Measurements from ENCODE around the gene HCN2. TPM values are rescaled to one million over a fixed set of nuclear protein-coding genes. Genes with fewer than 3 reads are reported as not detected.

The HCN2 gene
- total RNA-seq, 1 experiment from 2014 or later = not detected

DNA sequence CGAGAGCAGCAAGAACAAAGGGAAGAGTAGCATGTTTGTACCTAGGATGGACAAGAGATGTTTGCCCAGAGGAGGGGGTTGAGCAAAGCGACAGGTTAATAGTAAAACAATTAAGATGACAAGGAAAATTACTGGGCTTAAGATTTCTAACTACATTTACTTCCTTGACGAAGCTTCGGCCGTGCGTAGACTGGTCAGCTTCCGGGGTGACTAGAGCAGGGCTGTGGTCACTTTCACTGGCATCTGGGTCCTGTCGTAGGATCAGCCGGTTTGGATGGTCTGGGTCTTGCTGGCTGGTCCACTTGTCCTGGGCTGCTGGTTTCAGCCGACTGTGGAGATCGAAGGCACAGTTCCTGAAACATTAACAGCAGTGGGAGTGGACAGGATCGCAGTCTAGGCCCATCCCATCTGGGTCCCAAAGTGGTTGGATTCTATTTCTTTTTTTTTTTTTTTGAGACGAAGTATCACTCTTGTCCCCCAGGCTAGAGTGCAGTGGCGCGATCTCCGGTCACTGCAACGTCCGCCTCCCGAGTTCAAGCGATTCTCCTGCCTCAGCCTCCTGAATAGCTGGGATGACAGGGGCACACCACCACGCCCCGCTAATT is 22.3 kb upstream of the HCN2 start:
- peaks cover 11% of the 10 kb centered on the region for H3K4me1 ChIP-seq (ENCODE audit: low read length)
- H3K9ac ChIP-seq (ENCODE audit: low read length) = no peak overlapping the region
- H3K9me2 ChIP-seq (replicated peaks; ENCODE audit: insufficient read depth, low read length) = no peaks in the 10 kb centered on the region
- no peak overlapping the region for H3K4me3 ChIP-seq (ENCODE audit: low read length)
- H3K27ac ChIP-seq (ENCODE audit: low read length) = no peak overlapping the region
- H4K20me1 ChIP-seq (ENCODE audit: insufficient read depth, low read depth, low read length) = no peaks in the 10 kb centered on the region
- H3K36me3 ChIP-seq (ENCODE audit: insufficient read depth, low read length) = no peaks in the 10 kb centered on the region
- no peak overlapping the region for H3K4me2 ChIP-seq (ENCODE audit: low read depth, low read length, poor library complexity, severe bottlenecking)
- no peak overlapping the region for H2AFZ ChIP-seq (ENCODE audit: low read length)
- H3K27me3 ChIP-seq (ENCODE audit: low read length) = no peaks in the 10 kb centered on the region
- H3K9me3 ChIP-seq (ENCODE audit: low read length) = no peaks in the 10 kb centered on the region
- no peak for DNase-seq
- no peaks in the 10 kb centered on the region for H3K79me2 ChIP-seq (ENCODE audit: low read length)

DNA sequence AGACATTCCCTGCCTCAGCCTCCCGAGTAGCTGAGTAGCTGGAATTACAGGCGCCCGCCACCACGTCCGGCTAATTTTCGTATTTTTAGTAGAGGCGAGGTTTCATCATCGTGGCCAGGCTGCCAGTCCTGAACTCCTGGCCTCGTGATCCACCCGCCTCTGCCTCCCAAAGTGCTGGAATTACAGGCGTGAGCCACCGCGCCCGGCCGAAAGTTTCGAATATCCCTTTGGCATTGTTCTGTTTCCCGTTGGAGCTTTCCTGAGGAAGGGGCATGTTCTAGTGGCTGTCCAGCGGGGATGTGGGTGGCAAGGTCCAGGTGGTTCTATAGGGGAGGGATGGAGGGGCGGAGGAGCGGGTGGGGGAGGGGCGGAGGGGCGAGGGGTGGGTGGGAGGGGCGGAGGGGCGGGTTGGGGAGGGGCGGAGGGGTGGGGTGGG is 19.4 kb upstream of the HCN2 start:
- Histone ChIP-seq H3K4me1 (ENCODE audit: low read length) (peaks cover 29% of the 10 kb centered on the region), H3K9me2 (replicated peaks; ENCODE audit: insufficient read depth, low read length) (no peaks in the 10 kb centered on the region), H3K4me3 (ENCODE audit: low read length) (no peak overlapping the region), H3K4me2 (ENCODE audit: low read depth, low read length, poor library complexity, severe bottlenecking) (no peak overlapping the region), H3K9ac (ENCODE audit: low read length) (no peak overlapping the region), H2AFZ (ENCODE audit: low read length) (no peak overlapping the region), H3K27me3 (ENCODE audit: low read length) (no peaks in the 10 kb centered on the region), H3K79me2 (ENCODE audit: low read length) (peaks cover 29% of the 10 kb centered on the region), H3K27ac (ENCODE audit: low read length) (no peak overlapping the region), H3K9me3 (ENCODE audit: low read length) (no peaks in the 10 kb centered on the region), H3K36me3 (ENCODE audit: insufficient read depth, low read length) (peaks cover 5% of the 10 kb centered on the region; the same call in 1 of the 2 replicates), H4K20me1 (ENCODE audit: insufficient read depth, low read depth, low read length) (peaks cover 21% of the 10 kb centered on the region)
- no peak for DNase-seq

DNA sequence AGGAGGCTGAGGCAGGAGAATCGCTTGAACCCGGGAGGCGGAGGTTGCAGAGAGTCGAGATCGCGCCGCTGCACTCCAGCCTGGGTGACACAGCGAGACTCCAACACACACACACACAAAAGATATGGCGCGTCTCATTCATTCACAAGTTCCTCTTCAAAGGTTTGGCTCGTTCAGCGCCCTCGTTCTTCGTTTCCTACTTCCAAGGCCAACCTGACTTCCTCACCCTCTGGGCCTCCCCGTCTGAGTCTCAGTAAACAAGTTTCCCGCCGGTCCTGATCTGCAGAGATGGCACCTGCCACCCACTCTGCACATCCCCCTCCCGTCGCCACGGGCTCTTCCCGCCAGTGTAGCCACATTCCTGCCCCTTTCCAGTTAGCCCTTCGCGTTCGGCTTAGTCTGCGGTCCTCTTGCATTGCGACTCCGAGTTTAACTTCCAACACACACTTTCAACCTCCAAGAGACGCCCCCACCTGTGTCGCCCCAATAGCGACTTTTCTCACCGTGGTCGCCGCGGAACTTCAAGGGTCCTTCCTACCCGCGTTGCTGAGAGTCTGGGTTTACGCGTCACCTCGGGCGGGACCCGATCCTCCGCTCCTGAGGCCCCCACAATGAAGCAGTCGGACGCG is 18.6 kb upstream of the HCN2 start:
- Histone ChIP-seq H3K4me2 (ENCODE audit: low read depth, low read length, poor library complexity, severe bottlenecking) (peak overlapping the region; percentile 71), H3K27ac (ENCODE audit: low read length) (peak overlapping the region; percentile 93), H3K9me2 (replicated peaks; ENCODE audit: insufficient read depth, low read length) (no peaks in the 10 kb centered on the region), H3K9me3 (ENCODE audit: low read length) (no peaks in the 10 kb centered on the region), H4K20me1 (ENCODE audit: insufficient read depth, low read depth, low read length) (peaks cover 26% of the 10 kb centered on the region), H3K27me3 (ENCODE audit: low read length) (no peaks in the 10 kb centered on the region), H3K79me2 (ENCODE audit: low read length) (peaks cover 35% of the 10 kb centered on the region), H3K36me3 (ENCODE audit: insufficient read depth, low read length) (peaks cover 5% of the 10 kb centered on the region; the same call in 1 of the 2 replicates), H3K9ac (ENCODE audit: low read length) (peak overlapping the region; percentile 77), H3K4me3 (ENCODE audit: low read length) (peak overlapping the region; percentile 71), H2AFZ (ENCODE audit: low read length) (peak overlapping the region; percentile 99), H3K4me1 (ENCODE audit: low read length) (peaks cover 29% of the 10 kb centered on the region)
- peak; percentile 84 for DNase-seq

DNA sequence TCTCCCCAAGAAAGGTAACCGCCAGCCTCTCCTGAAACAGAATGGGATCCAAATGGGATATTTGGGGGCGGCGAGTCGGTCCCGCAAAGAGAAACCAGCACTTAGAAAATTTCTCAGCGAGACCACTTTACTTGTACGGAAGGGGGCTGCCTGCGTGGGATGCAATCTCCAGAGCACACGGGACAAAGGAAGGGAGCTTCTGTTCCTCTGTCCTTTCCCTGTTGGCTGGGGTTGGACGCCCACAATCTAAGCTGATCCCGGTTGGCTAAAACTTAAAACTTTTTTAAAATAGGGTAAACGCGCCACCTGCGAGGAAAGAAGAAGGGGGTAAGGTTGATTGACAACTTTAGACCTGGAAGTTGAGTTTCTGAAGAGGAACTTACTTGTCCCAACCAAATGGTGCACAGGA is 18.1 kb upstream of the HCN2 start:
- Histone ChIP-seq H3K36me3 (ENCODE audit: insufficient read depth, low read length) (peaks cover 5% of the 10 kb centered on the region; the same call in 1 of the 2 replicates), H3K4me3 (ENCODE audit: low read length) (peak overlapping the region; percentile 71), H3K4me2 (ENCODE audit: low read depth, low read length, poor library complexity, severe bottlenecking) (peak overlapping the region; percentile 71), H3K9me2 (replicated peaks; ENCODE audit: insufficient read depth, low read length) (no peaks in the 10 kb centered on the region), H3K79me2 (ENCODE audit: low read length) (peaks cover 41% of the 10 kb centered on the region), H3K9me3 (ENCODE audit: low read length) (no peaks in the 10 kb centered on the region), H3K27ac (ENCODE audit: low read length) (peak overlapping the region; percentile 93), H2AFZ (ENCODE audit: low read length) (peak overlapping the region; percentile 99), H3K9ac (ENCODE audit: low read length) (peak overlapping the region; percentile 77), H3K4me1 (ENCODE audit: low read length) (peaks cover 29% of the 10 kb centered on the region), H4K20me1 (ENCODE audit: insufficient read depth, low read depth, low read length) (peaks cover 29% of the 10 kb centered on the region), H3K27me3 (ENCODE audit: low read length) (no peaks in the 10 kb centered on the region)
- DNase-seq = peak; percentile 78

DNA sequence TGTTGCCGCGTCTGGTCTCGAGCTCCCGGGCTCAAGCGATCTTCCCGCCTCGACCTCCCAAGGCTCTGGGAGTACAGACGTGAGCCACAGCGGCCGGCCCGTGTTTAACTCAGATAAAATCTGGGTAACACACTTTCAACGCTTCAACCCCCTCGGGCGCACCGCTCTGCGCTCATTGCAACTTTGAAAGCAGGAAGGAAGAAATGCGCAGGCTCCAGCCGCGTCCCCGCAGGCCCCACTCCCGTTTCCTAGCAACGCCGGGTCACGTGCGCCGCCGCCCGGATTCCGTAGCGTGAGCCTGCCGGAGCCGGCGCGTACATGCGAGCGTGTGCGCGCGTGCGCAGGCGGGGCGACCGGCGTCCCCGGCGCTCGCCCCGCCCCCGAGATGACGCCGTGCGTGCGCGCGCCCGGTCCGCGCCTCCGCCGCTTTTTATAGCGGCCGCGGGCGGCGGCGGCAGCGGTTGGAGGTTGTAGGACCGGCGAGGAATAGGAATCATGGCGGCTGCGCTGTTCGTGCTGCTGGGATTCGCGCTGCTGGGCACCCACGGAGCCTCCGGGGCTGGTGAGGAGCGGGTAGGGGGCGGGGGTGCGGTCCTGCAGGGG is 17.4 kb upstream of the HCN2 start, which contains the start of gene BSG:
Gene BSG (plus strand): TSS at position 457 of the 603 bp plus-strand sequence. CDS start 39 bp downstream, at position 496.
- Histone ChIP-seq H3K79me2 (ENCODE audit: low read length) (peaks cover 47% of the 10 kb centered on the region), H3K27me3 (ENCODE audit: low read length) (no peaks in the 10 kb centered on the region), H2AFZ (ENCODE audit: low read length) (peak within 1 kb of the TSS; percentile 99)

DNA sequence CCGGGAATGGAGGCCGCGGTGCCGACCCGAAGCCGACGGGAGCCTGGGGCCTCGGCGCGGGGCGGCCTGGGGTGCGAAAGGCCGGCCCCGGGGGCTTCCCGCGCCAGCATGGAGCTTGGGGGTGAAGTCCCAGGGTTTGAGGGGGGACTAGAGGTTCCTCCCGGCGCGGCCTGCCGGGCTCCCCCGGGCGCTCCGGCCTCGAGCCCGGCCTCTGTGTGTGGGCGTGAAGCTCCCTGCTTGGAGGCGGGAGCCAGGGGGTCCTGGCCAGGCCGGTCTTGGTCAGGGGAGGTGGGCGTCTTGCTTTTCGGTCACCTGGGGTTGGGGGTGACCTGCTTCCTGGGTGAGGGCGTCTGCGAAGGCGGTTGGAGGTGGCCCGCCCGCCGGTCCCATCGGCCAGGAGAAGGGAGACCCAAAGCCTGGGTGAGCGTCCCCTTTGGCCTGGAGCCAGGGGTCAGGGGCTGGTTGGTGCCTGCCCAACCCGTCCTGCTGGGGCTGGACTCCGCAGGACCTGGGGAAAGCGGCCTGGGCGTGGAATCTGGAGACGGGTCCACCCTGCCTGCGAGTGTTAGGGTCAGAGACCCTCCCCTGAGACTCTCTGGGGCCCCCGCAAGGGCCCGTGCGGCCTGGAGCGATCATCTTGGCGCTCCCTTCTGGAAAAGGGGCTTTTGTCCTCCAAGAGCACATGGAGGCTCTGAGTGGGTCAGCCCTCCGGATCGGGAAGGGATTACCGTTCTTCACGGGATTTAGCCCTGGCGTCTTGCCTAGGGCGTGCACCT is 16.8 kb upstream of the HCN2 start:
- peak overlapping the region; percentile 78 for H3K4me2 ChIP-seq (ENCODE audit: low read depth, low read length, poor library complexity, severe bottlenecking)
- no peaks in the 10 kb centered on the region for H3K27me3 ChIP-seq (ENCODE audit: low read length)
- peak overlapping the region; percentile 68 for H3K27ac ChIP-seq (ENCODE audit: low read length)
- no peaks in the 10 kb centered on the region for H3K9me2 ChIP-seq (replicated peaks; ENCODE audit: insufficient read depth, low read length)
- H3K79me2 ChIP-seq (ENCODE audit: low read length) = peaks cover 54% of the 10 kb centered on the region
- H3K9me3 ChIP-seq (ENCODE audit: low read length) = no peaks in the 10 kb centered on the region
- peaks cover 37% of the 10 kb centered on the region for H4K20me1 ChIP-seq (ENCODE audit: insufficient read depth, low read depth, low read length)
- H3K4me3 ChIP-seq (ENCODE audit: low read length) = peak overlapping the region; percentile 82
- DNase-seq = peak; percentile 59
- H2AFZ ChIP-seq (ENCODE audit: low read length) = no peak overlapping the region; the same call in 1 of the 2 replicates
- peaks cover 29% of the 10 kb centered on the region for H3K4me1 ChIP-seq (ENCODE audit: low read length)
- H3K36me3 ChIP-seq (ENCODE audit: insufficient read depth, low read length) = peaks cover 5% of the 10 kb centered on the region; the same call in 1 of the 2 replicates
- H3K9ac ChIP-seq (ENCODE audit: low read length) = peak overlapping the region; percentile 100

More for the DNA sequence above, 17.4 kb upstream of the HCN2 start, which contains the start of gene BSG:
- H3K9me3 ChIP-seq (ENCODE audit: low read length) = no peaks in the 10 kb centered on the region
- peaks cover 29% of the 10 kb centered on the region for H3K4me1 ChIP-seq (ENCODE audit: low read length)
- DNase-seq = peak; percentile 100
- peak within 1 kb of the TSS; percentile 82 for H3K4me3 ChIP-seq (ENCODE audit: low read length)
- H3K27ac ChIP-seq (ENCODE audit: low read length) = peak within 1 kb of the TSS; percentile 93
- peak within 1 kb of the TSS; percentile 100 for H3K9ac ChIP-seq (ENCODE audit: low read length)
- peak within 1 kb of the TSS; percentile 78 for H3K4me2 ChIP-seq (ENCODE audit: low read depth, low read length, poor library complexity, severe bottlenecking)
- H3K9me2 ChIP-seq (replicated peaks; ENCODE audit: insufficient read depth, low read length) = no peaks in the 10 kb centered on the region
- peaks cover 35% of the 10 kb centered on the region for H4K20me1 ChIP-seq (ENCODE audit: insufficient read depth, low read depth, low read length)
- H3K36me3 ChIP-seq (ENCODE audit: insufficient read depth, low read length) = peaks cover 5% of the 10 kb centered on the region; the same call in 1 of the 2 replicates

DNA sequence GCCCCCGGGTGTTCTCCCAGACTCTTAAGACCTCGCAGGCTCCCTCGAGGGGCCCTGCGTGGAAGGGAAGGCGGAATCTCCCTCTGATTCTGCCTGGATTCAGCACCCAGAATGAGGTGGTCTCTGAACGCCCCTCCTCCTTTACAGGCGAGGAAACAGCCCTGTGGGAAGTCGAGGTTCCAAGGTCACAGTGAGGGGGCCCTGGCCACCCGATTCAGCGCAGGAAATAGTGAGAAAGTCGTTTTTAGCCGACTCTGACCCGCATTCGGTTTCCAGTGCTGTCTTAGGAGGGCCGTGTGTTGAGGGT is 16.2 kb upstream of the HCN2 start:
- peaks cover 29% of the 10 kb centered on the region for H3K4me1 ChIP-seq (ENCODE audit: low read length)
- peaks cover 5% of the 10 kb centered on the region; the same call in 1 of the 2 replicates for H3K36me3 ChIP-seq (ENCODE audit: insufficient read depth, low read length)
- no peaks in the 10 kb centered on the region for H3K9me3 ChIP-seq (ENCODE audit: low read length)
- no peaks in the 10 kb centered on the region for H3K9me2 ChIP-seq (replicated peaks; ENCODE audit: insufficient read depth, low read length)
- H4K20me1 ChIP-seq (ENCODE audit: insufficient read depth, low read depth, low read length) = peaks cover 42% of the 10 kb centered on the region
- peak overlapping the region; percentile 82 for H3K4me3 ChIP-seq (ENCODE audit: low read length)
- no peak overlapping the region for H2AFZ ChIP-seq (ENCODE audit: low read length)
- H3K4me2 ChIP-seq (ENCODE audit: low read depth, low read length, poor library complexity, severe bottlenecking) = peak overlapping the region; percentile 78
- H3K79me2 ChIP-seq (ENCODE audit: low read length) = peaks cover 60% of the 10 kb centered on the region
- peak overlapping the region; percentile 100 for H3K9ac ChIP-seq (ENCODE audit: low read length)
- H3K27ac ChIP-seq (ENCODE audit: low read length) = peak overlapping the region; percentile 68
- no peak for DNase-seq
- no peaks in the 10 kb centered on the region for H3K27me3 ChIP-seq (ENCODE audit: low read length)

Data from Karpas-422 (cell line).